ENCODE data around the gene RPS6KA2. TPM values are rescaled to one million over a fixed set of nuclear protein-coding genes. Genes with fewer than 3 reads are reported as not detected.

Gene RPS6KA2
- total RNA-seq, 4 donors from 2014 or later: 43.9 to 161 (median 82.7) TPM

GRCh38 chr6:166508726-166509125 is 118.3 kb downstream of the RPS6KA2 start:
- TF ChIP-seq CTCF (IDR thresholded peaks at IDR 0.05; ENCODE audit: low read depth): no peak

- TF ChIP-seq CTCF (IDR thresholded peaks at IDR 0.05; ENCODE audit: low read depth): no peak
These were observed 119.1 kb downstream of the RPS6KA2 start for GRCh38 chr6:166507809-166508564.

GRCh38 chr6:166507380-166507779 is 119.7 kb downstream of the RPS6KA2 start:
- TF ChIP-seq CTCF (IDR thresholded peaks at IDR 0.05; ENCODE audit: low read depth): no peak

GRCh38 chr6:166505133-166505905 is 121.7 kb downstream of the RPS6KA2 start:
- TF ChIP-seq CTCF (IDR thresholded peaks at IDR 0.05; ENCODE audit: low read depth): no peak

- no peak for TF ChIP-seq CTCF (IDR thresholded peaks at IDR 0.05; ENCODE audit: low read depth)
These were observed 123.0 kb downstream of the RPS6KA2 start for GRCh38 chr6:166504100-166504499.

GRCh38 chr6:166503167-166503744 is 123.8 kb downstream of the RPS6KA2 start:
- TF ChIP-seq CTCF (IDR thresholded peaks at IDR 0.05; ENCODE audit: low read depth): no peak

GRCh38 chr6:166502453-166502852 is 124.6 kb downstream of the RPS6KA2 start:
- no peak for TF ChIP-seq CTCF (IDR thresholded peaks at IDR 0.05; ENCODE audit: low read depth)

All from subcutaneous adipose tissue (tissue), 4 donors.